Gastroesophageal sphincter (tissue), 3 donors: Measurements from ENCODE around the gene TRIL.

Experiments
- EP300 ChIP-seq: sonication (generic); formaldehyde crosslinking; IDR thresholded peaks from one replicate; pipeline ENCODE4 v1.6.1; 2017; ENCODE audit warnings: antibody characterized with exemption, mild to moderate bottlenecking
- POLR2A ChIP-seq, 2 donors: fragments of 450-650 bp; IDR thresholded peaks; one replicate each; pipeline ENCODE4 v1.6.1; 2017; ENCODE audit warnings: antibody characterized with exemption in 2 of 2, mild to moderate bottlenecking in 2 of 2, moderate library complexity in 1 of 2
- POLR2AphosphoS5 ChIP-seq: sonication (generic); formaldehyde crosslinking; IDR thresholded peaks from one replicate; pipeline ENCODE4 v1.6.1; 2017; ENCODE audit warnings: antibody characterized with exemption
- TF ChIP-seq, protein P1 (sequence below), 4 experiments: fragments of 200-600 bp in 2 of 4; fragments of 450-650 bp in 2 of 4; sonication (generic) in 1 of 4; IDR thresholded peaks; one replicate each; pipeline ENCODE4 v1.5.1; 2017 to 2019; ENCODE audit warnings: antibody characterized with exemption in 4 of 4, mild to moderate bottlenecking in 2 of 4, moderate library complexity in 2 of 4

DNA sequence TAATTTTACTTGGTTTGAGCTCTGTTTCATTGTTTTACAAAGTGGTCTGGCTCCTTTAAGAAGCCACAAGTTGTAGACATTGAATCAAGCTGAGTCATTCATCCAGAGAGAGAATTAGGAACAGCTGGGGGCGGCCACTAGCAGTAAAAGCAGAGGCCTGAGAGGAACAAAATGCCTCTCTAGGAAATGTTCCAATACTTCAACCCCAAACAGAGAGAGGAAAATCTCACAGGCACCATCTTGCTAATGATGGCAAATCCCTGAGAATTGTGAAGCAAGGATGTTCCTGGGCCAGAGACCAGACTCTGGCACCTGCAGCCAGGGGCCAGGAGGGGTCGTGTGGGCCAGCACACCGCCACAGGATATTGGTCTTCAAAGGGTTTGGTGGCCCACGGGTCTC lies 26.5 kb upstream of the TRIL start:
- TF ChIP-seq POLR2A (IDR thresholded peaks at IDR 0.05) (no peak), EP300 (no peak), POLR2AphosphoS5 (no peak)
- TF ChIP-seq, protein P1, sequence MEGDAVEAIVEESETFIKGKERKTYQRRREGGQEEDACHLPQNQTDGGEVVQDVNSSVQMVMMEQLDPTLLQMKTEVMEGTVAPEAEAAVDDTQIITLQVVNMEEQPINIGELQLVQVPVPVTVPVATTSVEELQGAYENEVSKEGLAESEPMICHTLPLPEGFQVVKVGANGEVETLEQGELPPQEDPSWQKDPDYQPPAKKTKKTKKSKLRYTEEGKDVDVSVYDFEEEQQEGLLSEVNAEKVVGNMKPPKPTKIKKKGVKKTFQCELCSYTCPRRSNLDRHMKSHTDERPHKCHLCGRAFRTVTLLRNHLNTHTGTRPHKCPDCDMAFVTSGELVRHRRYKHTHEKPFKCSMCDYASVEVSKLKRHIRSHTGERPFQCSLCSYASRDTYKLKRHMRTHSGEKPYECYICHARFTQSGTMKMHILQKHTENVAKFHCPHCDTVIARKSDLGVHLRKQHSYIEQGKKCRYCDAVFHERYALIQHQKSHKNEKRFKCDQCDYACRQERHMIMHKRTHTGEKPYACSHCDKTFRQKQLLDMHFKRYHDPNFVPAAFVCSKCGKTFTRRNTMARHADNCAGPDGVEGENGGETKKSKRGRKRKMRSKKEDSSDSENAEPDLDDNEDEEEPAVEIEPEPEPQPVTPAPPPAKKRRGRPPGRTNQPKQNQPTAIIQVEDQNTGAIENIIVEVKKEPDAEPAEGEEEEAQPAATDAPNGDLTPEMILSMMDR (IDR thresholded peaks at IDR 0.05): no peak
